ENCODE results near the gene INAVA.

The INAVA gene

GRCh38 chr1:200894712-200895442 is at the start of gene INAVA:
INAVA (plus strand) TSS chr1:200894900; CDS start chr1:200898401, 3,501 bp downstream.
- DNase-seq, result no peak

DNA sequence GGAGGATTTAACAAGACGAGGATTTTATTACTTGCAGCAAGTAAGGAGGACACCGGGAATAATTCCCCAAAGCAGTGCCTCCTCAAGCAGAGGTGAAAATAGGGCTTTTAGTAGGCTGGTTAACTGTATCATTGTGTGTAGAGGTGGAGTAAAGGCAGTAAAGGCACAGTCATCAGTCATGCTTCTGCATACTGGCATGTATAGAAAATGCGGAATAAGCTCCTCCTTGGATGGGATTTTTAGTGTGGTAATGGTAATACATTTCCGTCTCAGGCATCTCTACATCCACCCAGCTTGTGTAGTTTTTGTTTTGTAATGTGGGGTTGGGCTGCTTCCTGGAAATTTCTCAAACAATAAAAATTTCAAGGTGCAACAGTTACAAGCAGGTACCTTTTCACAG is 49.3 kb upstream of the INAVA start:
- no peak for DNase-seq

DNA sequence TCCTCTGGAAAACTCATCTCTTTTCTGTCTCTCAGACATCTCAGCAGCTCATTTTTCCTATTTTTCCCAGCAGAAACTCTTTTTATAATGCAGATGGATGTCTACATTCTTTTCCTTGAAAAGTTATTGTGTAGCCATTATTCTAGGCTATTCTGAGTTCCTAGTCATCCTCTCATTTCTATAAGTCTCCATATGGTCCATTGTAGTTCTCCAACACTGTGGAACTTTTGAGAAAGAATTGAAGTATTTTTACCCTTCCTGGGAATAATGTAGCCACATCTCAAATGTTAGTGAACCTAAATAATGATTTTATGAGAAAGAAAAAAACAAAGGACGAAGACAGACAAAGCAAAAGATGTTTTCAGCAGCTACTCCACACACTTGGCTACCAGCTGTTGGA is 48.3 kb upstream of the INAVA start:
- no peak for DNase-seq

GRCh38 chr1:200849430-200849829 is 45.3 kb upstream of the INAVA start:
- no peak for DNase-seq

- DNase-seq, result no peak
These were observed 44.1 kb upstream of the INAVA start for GRCh38 chr1:200850554-200850953.

GRCh38 chr1:200856716-200857357 is 37.9 kb upstream of the INAVA start:
- DNase-seq, result no peak

DNA sequence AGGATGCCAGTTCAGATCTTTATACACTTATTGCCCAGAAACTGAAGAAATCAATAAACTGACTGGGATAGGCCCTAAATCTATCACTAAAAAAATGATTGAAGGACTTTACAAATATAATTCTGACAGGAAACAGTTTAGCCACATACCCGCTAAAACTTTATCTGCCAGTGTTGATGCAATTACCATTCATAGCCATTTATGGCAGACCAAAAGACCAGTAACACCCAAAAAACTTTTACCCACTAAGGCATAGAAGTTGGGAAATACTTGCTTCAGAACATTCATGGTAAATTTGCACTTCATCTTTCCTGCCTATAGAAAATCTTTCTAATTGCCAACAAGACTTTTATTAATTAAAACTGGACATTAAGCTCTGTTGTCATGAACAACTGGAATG is 36.9 kb upstream of the INAVA start:
- DNase-seq, result no peak

- DNase-seq, result no peak
These were observed 32.6 kb upstream of the INAVA start for GRCh38 chr1:200861937-200862647.

DNA sequence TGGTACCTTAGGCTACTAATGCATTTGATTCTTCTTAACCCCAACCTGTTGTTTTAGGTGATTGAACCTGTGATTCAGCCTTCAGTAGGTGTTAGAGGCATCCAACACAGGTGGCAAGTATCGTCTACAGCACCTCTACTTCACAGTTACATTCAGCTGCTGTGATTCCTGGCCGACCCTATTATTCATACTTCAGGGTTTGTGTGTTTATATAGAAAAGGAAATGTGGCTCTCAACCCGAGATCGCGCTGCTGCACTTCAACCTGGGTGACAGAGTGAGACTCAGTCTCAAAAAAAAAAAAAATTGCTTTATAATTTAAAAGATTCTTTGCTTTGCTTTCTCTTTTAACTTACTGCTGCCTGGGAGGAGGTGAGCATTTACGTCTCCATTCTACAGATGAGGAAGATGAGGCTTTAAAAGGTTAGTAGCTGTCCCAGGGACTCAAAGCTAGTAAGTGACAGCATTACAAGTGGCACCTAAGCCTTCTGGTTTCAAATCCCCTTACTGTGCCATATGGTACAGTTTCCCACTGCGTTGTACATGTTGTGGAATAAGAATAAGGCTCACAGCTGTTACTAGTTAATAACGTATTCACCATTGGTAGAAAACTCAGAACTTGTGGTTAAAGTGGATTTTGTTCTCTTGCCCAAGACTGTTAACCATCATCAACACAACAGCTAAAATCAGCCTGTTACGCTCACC is 31.8 kb upstream of the INAVA start:
- DNase-seq, result no peak

DNA sequence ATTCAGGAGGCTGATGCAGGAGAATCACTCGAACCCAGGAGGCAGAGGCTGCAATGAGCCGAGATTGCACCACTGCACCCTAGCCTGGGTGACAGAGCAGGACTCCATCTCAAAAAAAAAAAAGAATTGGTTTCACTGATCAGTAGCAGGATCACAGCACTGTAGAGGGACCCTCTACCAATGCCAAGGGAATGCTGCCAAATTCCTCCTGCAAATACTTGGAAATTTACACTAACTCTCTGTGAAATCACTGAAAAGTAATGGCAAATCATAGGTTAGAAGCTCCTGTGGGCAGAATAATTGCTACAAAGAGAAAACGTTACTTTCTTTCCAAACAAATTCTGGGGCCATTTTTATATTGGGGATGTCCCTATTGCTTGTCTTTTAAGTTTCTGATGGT is 28.6 kb upstream of the INAVA start:
- no peak for DNase-seq

GRCh38 chr1:200866521-200866920 is 28.2 kb upstream of the INAVA start:
- no peak for DNase-seq

- DNase-seq, result no peak
These were observed 27.5 kb upstream of the INAVA start for GRCh38 chr1:200867018-200867811.

GRCh38 chr1:200869376-200869752 is 25.3 kb upstream of the INAVA start:
- no peak for DNase-seq

- DNase-seq, result no peak
These were observed 24.8 kb upstream of the INAVA start for GRCh38 chr1:200869753-200870391.

DNA sequence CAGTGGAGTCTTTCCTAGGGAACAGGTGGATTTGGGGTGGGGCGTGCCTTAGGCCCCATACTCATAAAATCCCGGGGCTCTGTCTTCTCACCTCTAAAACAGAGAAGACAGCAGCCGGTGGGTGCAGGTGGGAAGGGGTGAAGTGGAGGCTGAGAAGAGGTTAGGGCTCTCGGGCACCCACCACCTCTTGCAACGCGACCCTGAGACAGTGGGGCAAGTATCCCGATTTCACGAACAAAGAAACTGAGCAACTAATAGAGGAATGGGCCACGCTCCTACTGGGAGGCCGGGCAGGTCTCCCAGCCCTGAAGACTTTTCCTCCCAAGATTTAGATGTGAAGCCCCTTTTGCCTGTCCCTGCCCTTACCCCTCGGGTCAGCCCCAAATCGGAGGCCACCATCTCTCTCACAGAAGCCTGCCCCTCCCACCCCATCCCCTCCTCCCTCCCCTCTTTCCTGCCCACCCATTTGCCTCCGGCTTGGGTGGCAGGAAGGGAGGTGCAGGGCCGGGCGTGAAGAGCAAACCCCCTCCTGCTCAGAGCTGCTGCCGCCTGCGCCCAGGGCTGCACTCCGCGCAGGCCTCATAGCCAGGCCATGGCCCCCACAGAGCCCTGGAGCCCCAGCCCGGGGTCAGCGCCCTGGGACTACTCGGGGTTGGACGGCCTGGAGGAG is 22.1 kb upstream of the INAVA start, which contains the start of gene GPR25:
Gene GPR25, plus strand, starts transcription at position 536 of the 670 bp plus-strand sequence. Its CDS starts 57 bp downstream, at position 593.
- no peak for DNase-seq

- no peak for DNase-seq
These were observed 21.5 kb upstream of the INAVA start for GRCh38 chr1:200873116-200873670.

- DNase-seq, result no peak
These were observed 20.9 kb upstream of the INAVA start for GRCh38 chr1:200873671-200874397.

GRCh38 chr1:200874694-200875093 is 20.0 kb upstream of the INAVA start:
- DNase-seq, result no peak

DNA sequence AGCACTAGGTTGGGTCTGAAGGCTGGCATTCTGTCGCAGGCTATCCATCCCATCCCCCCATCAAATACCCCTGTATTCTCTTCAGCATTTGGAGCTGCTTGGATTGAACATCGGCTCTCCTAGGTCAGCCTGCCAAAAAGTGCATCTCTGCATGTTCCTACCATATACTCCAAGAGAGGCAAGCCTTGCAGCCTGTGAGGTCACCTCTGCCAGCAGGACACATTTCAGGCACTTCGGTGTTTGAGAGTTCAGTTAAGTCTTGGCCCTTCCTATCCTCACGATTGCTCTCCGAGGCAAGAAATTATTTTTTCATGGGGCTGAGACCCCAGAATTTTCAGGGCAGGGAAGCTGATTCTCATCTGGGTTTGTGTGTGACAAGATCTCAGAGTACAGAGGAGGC is 19.3 kb upstream of the INAVA start:
- DNase-seq, result no peak

DNA sequence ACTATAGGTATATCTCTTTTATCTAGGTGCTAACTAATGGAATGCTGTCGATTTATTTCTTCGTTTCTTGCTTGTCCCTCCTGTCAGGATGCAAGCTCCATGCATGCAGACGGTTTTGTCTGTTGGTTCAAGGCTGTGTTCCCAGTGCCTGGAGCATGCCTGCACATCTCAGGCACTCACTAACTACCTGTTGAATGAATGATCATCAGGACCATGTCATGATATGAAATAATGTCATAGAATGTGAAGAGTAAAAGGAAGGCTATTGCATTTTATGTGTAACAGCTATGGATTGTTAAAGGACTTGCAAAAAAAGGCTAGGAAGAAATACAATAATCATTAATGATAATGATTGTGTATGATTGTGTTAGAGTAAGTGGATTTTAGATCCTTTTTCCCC is 17.7 kb upstream of the INAVA start:
- DNase-seq, result no peak
